GM19463 (cell line): ENCODE measurements around the gene PAX6.

Experiments used
- ATAC-seq: cut with Tn5 transposase; IDR thresholded peaks from one replicate; pipeline ENCODE4 v1.9.1; 2021; ENCODE audit warnings: mild to moderate bottlenecking, moderate library complexity; ENCODE audit not compliant: unreplicated experiment

Gene PAX6

GRCh38 chr11:31822927-31823643, 12.0 kb upstream of the PAX6 start:
- ATAC-seq, result no peak

GRCh38 chr11:31822175-31822926, 11.2 kb upstream of the PAX6 start:
- ATAC-seq, result no peak

GRCh38 chr11:31821766-31822165, 10.6 kb upstream of the PAX6 start:
- no peak for ATAC-seq

- ATAC-seq, result no peak
Measured at GRCh38 chr11:31821235-31821764, 10.2 kb upstream of the PAX6 start.

- no peak for ATAC-seq
Measured at GRCh38 chr11:31820438-31820818, 9.3 kb upstream of the PAX6 start.

GRCh38 chr11:31819621-31820437, 8.7 kb upstream of the PAX6 start:
- no peak for ATAC-seq

DNA sequence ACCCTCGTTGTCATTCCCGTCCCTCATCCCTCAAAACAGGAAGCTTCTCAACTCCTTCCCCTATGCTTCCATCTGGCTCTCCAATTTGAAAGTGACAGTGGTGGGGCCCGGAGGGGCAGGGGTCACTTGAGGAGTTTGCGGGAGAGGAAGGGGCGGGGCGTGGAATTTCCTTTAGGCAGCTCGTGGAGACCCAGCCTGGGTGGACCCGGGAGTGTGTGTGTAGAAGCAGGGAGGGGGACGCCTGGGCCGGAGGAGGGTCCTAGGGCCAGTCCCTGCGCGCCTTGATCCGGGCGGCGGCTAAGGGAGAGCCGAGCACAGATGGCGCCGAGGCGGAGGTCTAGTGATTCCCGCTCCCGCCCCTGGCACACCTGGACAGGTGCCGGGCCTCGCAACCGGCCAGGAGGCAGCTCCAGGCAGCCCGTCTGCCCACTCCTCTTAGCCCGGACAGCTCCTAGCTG, 7.8 kb upstream of the PAX6 start:
- no peak for ATAC-seq

DNA sequence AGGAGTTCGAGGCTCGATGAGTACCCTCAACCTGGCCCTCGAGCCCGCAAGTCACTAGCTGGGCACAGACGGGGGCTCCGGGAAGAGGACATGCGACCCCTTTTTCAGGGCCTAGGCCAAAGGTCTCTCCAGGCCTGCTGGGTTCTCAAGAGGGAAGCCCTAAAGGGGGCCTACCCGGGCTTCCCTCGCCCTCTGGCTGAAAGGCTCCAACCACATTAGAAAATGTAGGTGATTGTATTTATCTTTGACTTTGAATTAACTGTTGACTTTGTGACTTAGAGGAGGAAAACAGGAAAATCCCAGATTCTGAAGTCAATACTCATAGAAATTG, 7.3 kb upstream of the PAX6 start:
- no peak for ATAC-seq

GRCh38 chr11:31817621-31818424, 6.7 kb upstream of the PAX6 start:
- ATAC-seq, result no peak

DNA sequence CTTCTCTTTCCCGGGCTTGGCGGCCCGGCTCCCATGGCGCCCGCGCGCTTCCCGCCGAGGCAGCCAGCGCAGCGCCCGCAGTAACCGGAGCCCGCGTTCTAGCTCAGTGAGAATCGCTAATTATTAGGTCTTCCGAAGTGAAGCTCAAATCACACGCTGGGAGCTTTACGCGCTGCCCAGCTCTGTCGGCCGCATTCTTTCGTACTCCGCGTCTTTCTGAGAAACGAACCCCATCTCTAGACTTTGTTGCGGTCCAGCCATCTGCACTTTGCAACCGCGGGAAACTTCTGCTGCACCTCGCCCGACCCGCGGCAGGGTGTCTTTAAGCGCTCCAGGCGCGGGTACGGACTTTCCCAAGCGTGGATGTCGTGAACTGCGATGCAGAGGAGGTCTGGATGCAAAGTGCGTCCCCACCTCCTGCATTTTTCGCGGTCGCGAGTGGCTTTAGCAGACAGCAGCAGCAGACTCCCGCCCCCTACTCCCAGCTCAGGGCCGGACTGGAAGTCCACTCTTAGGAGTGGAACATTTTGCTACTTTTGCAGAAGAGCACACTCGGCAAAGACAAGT, 6.0 kb upstream of the PAX6 start:
- ATAC-seq, result no peak

GRCh38 chr11:31816468-31817053, 5.4 kb upstream of the PAX6 start:
- ATAC-seq, result no peak

GRCh38 chr11:31815711-31816467, 4.8 kb upstream of the PAX6 start:
- no peak for ATAC-seq

DNA sequence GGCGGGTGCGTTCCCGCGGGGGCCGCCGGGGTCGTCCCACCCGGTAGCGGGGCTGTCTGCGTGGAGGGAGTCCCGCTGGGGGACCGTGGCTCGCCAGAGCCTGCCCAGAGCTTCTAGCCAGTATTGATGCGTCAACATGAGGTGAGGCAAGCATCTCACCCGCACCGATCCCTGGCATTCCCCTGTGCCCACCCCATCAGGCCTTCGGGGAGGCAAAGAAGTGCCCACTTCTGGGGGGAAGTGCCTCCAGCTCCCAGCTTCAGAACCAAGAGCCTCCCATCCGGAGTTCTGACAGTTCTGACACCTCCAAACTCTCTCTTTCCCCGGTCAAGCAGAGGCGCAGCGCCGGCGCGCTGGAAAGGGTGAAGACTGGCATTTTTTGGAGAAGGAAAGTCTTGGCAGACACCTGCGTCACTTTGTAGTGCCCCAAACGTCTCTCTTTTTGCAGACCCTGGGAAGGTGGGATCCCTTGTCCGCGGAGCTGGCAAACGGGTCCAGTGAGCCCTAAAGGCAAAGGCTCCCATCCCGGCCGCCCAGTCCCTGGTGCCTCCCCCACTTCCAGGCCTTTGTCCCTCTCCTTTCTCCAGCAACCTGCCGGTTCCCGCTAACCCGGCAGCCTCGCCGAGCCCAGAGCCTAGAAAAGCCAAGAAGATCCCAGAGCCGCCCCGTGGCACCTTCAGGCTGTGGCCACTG, 3.2 kb upstream of the PAX6 start:
- no peak for ATAC-seq

- ATAC-seq, result no peak
Measured at GRCh38 chr11:31813391-31814175, 2.5 kb upstream of the PAX6 start.

GRCh38 chr11:31812383-31813381, 1.6 kb upstream of the PAX6 start:
- ATAC-seq, result no peak
